Kidney epithelial cell (primary cell): ENCODE measurements around the gene DHRS12. TPM values are rescaled to one million over a fixed set of nuclear protein-coding genes. Genes with fewer than 3 reads are reported as not detected.

Experiments
- DNase-seq: peaks from one replicate; pipeline ENCODE4 v3.0.0-alpha.2; 2010; ENCODE audit warnings: low read depth
- H3K27me3 ChIP-seq: 2 replicates; pipeline ENCODE4 v1.6.0; 2011; ENCODE audit warnings: low read length; ENCODE audit not compliant: control insufficient read depth, insufficient read depth
- H3K36me3 ChIP-seq: 2 replicates; pipeline ENCODE4 v1.5.1; 2011; ENCODE audit warnings: low read length; ENCODE audit not compliant: control insufficient read depth, insufficient read depth
- H3K4me3 ChIP-seq: 2 replicates; pipeline ENCODE4 v1.5.1; 2011; ENCODE audit warnings: low read depth, mild to moderate bottlenecking, control low read depth, low read length
- total RNA-seq: library from RNA; depleted of rRNA; stranded (reverse); fragments of >200 nt; gene quantifications from 2 replicates; pipeline ENCODE4 v1.2.3, GENCODE V29; 2015
- TF ChIP-seq, protein P1 (sequence below): IDR thresholded peaks from 2 replicates; pipeline ENCODE4 v1.5.1; 2011; ENCODE audit warnings: mild to moderate bottlenecking, moderate library complexity, low read length, control low read depth, inconsistent platforms; ENCODE audit not compliant: insufficient read depth, poor library complexity, severe bottlenecking

DHRS12 gene
- total RNA-seq, 1 donor from 2014 or later = 11.7 TPM

DNA sequence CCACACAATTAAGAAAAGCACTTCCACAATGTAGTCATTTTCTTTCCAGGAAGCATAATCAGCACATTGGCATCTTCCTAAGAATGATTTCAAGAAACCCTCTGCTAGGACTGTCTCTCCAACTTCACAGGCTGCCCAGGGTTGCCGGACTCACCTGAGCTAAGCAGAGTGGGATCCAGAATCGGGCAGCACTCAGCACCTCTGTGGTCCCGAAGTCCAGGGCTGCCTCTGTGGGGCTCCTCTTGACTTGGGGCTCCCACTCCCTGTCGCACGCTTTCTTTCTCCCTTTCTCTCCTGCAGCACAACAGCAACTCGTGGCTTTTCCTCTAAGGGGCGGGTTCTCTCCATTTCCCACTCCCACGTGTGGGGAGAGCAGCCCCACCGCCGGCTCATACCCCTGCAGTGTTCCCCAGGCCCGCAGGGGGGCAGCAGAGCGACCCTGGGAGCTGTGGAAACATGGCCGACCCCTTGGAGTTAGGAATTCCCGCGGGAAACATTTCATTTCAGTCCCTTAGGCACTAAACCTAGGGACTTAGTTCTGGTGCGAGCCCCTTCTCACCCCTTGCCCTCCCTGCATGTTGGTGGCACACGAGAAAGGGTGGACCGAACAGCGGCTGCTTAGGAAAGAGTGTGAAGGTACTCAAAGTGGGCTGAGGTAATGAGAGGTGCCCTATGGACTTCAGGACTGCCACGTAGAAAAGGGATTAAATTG, 41.1 kb upstream of the DHRS12 start, which contains the start of gene TMEM272:
TSS of gene TMEM272 (minus strand) at position 316 of the 712 bp plus-strand sequence. CDS start 6,647 bp downstream, outside the sequence.
- TF ChIP-seq, protein P1, sequence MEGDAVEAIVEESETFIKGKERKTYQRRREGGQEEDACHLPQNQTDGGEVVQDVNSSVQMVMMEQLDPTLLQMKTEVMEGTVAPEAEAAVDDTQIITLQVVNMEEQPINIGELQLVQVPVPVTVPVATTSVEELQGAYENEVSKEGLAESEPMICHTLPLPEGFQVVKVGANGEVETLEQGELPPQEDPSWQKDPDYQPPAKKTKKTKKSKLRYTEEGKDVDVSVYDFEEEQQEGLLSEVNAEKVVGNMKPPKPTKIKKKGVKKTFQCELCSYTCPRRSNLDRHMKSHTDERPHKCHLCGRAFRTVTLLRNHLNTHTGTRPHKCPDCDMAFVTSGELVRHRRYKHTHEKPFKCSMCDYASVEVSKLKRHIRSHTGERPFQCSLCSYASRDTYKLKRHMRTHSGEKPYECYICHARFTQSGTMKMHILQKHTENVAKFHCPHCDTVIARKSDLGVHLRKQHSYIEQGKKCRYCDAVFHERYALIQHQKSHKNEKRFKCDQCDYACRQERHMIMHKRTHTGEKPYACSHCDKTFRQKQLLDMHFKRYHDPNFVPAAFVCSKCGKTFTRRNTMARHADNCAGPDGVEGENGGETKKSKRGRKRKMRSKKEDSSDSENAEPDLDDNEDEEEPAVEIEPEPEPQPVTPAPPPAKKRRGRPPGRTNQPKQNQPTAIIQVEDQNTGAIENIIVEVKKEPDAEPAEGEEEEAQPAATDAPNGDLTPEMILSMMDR = peak; percentile 98
- H3K36me3 ChIP-seq = no peaks in the 10 kb centered on the region
- no peaks in the 10 kb centered on the region for H3K27me3 ChIP-seq
- no peak within 1 kb of the TSS for H3K4me3 ChIP-seq
- no peak for DNase-seq

GRCh38 chr13:51843529-51843928, 39.6 kb upstream of the DHRS12 start:
- H3K27me3 ChIP-seq = no peaks in the 10 kb centered on the region
- no peak for DNase-seq
- no peak overlapping the region for H3K4me3 ChIP-seq
- H3K36me3 ChIP-seq = no peaks in the 10 kb centered on the region
- TF ChIP-seq, protein P1 = no peak

DNA sequence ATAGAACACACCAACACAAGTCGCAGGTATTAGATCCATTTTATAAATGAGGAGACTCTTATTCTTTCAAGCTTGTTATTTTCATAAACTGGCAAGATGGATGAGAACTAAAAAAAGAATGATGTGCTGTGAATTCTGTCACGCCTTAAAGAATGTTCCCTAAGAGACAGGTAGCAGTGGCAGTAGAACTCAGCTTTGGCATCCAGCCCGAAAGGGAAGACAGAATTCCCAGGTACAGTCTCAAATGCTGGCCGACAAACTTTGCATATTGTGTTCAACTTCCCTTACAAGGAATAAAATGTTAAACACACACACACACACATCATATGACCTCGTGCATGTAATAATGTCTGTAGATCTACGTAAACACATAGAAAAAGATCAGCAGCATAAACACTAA, 37.8 kb upstream of the DHRS12 start:
- TF ChIP-seq, protein P1 = no peak
- H3K36me3 ChIP-seq = no peaks in the 10 kb centered on the region
- DNase-seq = no peak
- no peak overlapping the region for H3K4me3 ChIP-seq
- H3K27me3 ChIP-seq = no peaks in the 10 kb centered on the region

DNA sequence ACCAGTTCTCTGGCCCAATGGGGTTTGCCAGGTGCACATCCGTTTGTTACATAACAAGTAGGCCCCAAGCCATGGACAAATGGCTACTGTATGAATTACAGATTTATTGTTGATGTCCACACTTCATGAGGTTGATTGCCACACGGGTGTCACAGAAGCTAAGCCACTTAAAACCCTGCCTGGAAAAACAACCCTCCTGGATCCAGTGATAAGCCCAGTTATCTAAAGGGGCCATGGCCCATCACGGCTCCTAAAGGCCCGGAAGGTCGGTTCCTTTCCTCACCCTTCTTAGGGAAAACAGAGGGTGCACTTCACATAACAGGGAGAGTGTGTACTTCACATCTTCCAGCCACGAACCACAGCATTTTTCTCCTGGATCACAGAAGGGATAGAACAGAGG, 37.0 kb upstream of the DHRS12 start:
- TF ChIP-seq, protein P1 = no peak
- DNase-seq = no peak
- H3K36me3 ChIP-seq = no peaks in the 10 kb centered on the region
- H3K4me3 ChIP-seq = no peak overlapping the region
- no peaks in the 10 kb centered on the region for H3K27me3 ChIP-seq

DNA sequence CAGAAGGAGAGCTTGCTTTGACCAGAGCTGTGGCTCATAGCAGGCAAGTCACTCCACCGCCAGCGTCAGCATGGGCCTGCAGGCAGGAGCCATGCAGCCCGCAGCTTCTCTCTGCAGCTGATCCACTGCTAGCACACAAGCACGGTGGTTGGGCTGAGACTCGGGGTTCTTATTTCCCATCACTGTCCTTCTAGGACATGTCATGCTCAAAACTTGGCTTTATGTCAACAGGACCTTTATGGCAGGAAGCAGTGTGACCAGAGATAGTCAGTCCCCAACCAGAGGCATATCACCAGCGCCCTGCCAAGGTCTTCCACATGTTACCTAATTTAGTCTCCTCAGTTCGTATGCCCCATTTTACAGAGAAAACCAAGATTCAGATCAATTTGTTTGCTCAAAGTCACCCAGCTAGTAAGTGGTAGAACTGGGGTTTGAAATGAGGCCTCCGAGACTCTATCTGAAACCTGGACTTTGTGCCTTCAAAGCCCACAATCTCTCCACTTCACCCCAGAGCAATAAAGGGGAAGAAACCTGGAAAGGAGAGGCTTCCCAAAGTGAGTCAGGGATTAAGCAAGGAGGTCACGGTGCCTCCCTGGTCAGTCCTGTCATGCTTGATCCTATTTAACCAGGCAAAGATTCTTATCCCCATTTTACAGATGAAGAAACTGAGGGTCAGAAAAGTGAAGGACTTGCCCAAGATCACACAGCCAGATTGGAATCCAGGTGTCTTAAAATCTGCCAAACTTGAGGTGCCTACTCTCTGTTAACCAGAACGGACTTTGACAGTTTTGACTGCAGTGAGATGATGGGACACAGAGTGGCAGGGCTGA, 36.0 kb upstream of the DHRS12 start:
- Histone ChIP-seq H3K4me3 (no peak overlapping the region), H3K27me3 (no peaks in the 10 kb centered on the region), H3K36me3 (no peaks in the 10 kb centered on the region)
- DNase-seq = no peak
- TF ChIP-seq, protein P1 = no peak
